ENCODE results near the gene MICOS13.

GRCh38 chr19:5718579-5719273 is 38.4 kb upstream of the MICOS13 start:
- TF ChIP-seq CTCF (IDR thresholded peaks at IDR 0.05; ENCODE audit: low read depth, low read length) = no peak
- TF ChIP-seq EZH2phosphoT487 (IDR thresholded peaks at IDR 0.05; ENCODE audit: low read depth) = no peak
